Measurements from ENCODE around the gene C12orf60. TPM values are rescaled to one million over a fixed set of nuclear protein-coding genes. Genes with fewer than 3 reads are reported as not detected.
A peak's percentile ranks its signal among the peaks of the same experiment; 100 is the strongest.

Gene C12orf60
- total and polyA plus RNA-seq, 2 of the 8 experiments (the other 6 are each of a cell fraction or from before 2014, with no cell fraction given) = 1.2 to 1.5 TPM

DNA sequence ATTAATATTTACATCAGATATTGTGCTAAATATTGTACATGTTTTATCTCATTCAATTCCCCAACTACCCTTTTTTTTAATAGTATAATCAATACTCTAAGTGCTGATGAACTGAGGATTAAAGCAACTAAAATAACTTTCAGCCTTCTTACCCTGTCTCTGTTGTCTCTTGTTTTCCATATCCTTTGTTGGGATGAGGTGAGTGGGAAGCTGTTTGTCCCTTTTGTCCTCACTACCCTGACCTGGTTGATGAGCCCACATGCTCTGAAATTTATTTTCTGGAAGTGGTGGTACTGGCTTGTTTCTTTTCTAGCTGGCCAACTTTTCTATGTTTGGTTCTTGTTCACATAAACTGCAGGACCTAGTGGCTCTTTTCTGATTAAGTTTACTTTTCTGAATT, 49.4 kb downstream of the C12orf60 start:
- no peaks in the 10 kb centered on the region for H3K36me3 ChIP-seq (ENCODE audit: control insufficient read depth in 2 of 4, insufficient read depth in 4 of 4, low read length in 3 of 4)
- peak overlapping the region; percentile 60; the same call in 1 of the 2 replicates for H2AFZ ChIP-seq (ENCODE audit: low read length)
- no peaks in the 10 kb centered on the region for H3K9me3 ChIP-seq (ENCODE audit: insufficient read depth in 2 of 2, low read depth in 1 of 2, low read length in 1 of 2)
- H2BK20ac ChIP-seq (ENCODE audit: low read length) = no peak overlapping the region
- H3K23me2 ChIP-seq (ENCODE audit: low read depth, low read length) = no peaks in the 10 kb centered on the region
- no peaks in the 10 kb centered on the region for H3K27me3 ChIP-seq (replicated peaks in 1 of 4; ENCODE audit: control insufficient read depth in 3 of 4, extremely low read depth in 1 of 4, insufficient read depth in 3 of 4, low read length in 3 of 4)
- FAIRE-seq (no peak), DNase-seq (ENCODE audit: low read depth in 1 of 2, low spot score in 2 of 2) (no peak)
- H3K79me1 ChIP-seq (ENCODE audit: low read depth, low read length) = no peaks in the 10 kb centered on the region
- TF ChIP-seq RXRA (IDR thresholded peaks at IDR 0.05; ENCODE audit: insufficient read depth, low read depth, low read length) (no peak), SRF (IDR thresholded peaks at IDR 0.05; ENCODE audit: low read depth, low read length) (no peak), BRCA1 (IDR thresholded peaks at IDR 0.05; ENCODE audit: low read depth, low read length) (no peak), NANOG (IDR thresholded peaks at IDR 0.05; ENCODE audit: insufficient read depth, low read depth, low read length, poor library complexity, severe bottlenecking) (no peak), TAF7 (optimal IDR thresholded peaks at IDR 0.05; ENCODE audit: borderline replicate concordance, low read depth, low read length) (no peak), JUND (IDR thresholded peaks at IDR 0.05; ENCODE audit: low read length) (no peak), TCF12 (IDR thresholded peaks at IDR 0.05; ENCODE audit: low read depth, low read length) (no peak), KDM1A (IDR thresholded peaks at IDR 0.05; ENCODE audit: borderline replicate concordance, low read length) (no peak), HDAC2 (IDR thresholded peaks at IDR 0.05; ENCODE audit: borderline replicate concordance in 1 of 2, low read depth in 2 of 2, low read length in 2 of 2) (no peak), CREB1 (IDR thresholded peaks at IDR 0.05) (no peak), BCL11A (IDR thresholded peaks at IDR 0.05; ENCODE audit: low read depth in 2 of 2, low read length in 2 of 2) (no peak), KDM4A (IDR thresholded peaks at IDR 0.05; ENCODE audit: low read depth, low read length, severe bottlenecking) (no peak), GTF2F1 (IDR thresholded peaks at IDR 0.05; ENCODE audit: borderline replicate concordance, low read depth, low read length) (no peak), POU5F1 (IDR thresholded peaks at IDR 0.05; ENCODE audit: low read depth, low read length) (no peak)
- TF ChIP-seq, protein P1, sequence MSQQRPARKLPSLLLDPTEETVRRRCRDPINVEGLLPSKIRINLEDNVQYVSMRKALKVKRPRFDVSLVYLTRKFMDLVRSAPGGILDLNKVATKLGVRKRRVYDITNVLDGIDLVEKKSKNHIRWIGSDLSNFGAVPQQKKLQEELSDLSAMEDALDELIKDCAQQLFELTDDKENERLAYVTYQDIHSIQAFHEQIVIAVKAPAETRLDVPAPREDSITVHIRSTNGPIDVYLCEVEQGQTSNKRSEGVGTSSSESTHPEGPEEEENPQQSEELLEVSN (IDR thresholded peaks at IDR 0.05) = no peak
- H3K14ac ChIP-seq (ENCODE audit: insufficient read length) = no peak overlapping the region
- H3K56ac ChIP-seq (replicated peaks; ENCODE audit: insufficient read length, low read depth, low read length) = no peak overlapping the region
- peaks cover 0 to 6% (median 0%) of the 10 kb centered on the region in 4 experiments; a peak in 2 of 7 replicates for H3K4me1 ChIP-seq (replicated peaks in 1 of 4; ENCODE audit: control insufficient read depth in 3 of 4, insufficient read depth in 4 of 4, low read length in 3 of 4)
- H4K20me1 ChIP-seq (replicated peaks in 1 of 2; ENCODE audit: control insufficient read depth in 1 of 2, insufficient read depth in 2 of 2, low read length in 2 of 2) = no peaks in the 10 kb centered on the region
- H3K4ac ChIP-seq (replicated peaks; ENCODE audit: insufficient read length, low read depth, low read length) = no peak overlapping the region
- CTCF ChIA-PET (ENCODE audit: partially characterized antibody) = interaction anchor here (0.8 to 1.2 kb wide), 3 partner anchors 41 to 142 kb away, joined by 4 to 8 read pairs (median 5); no protein-coding TSS in a partner anchor
- no peak overlapping the region for H2BK12ac ChIP-seq (ENCODE audit: low read depth, low read length)
- H3K4me2 ChIP-seq (ENCODE audit: insufficient read depth in 1 of 2, low read depth in 2 of 2, low read length in 2 of 2) = no peak overlapping the region; a peak in 1 of 4 replicates
- POLR2A ChIA-PET (ENCODE audit: partially characterized antibody) = no interaction called here
- no peak overlapping the region for H4K8ac ChIP-seq (ENCODE audit: extremely low read depth, insufficient read depth, low read length)
- H3K9ac ChIP-seq (replicated peaks in 1 of 4; ENCODE audit: extremely low read depth in 1 of 4, low read depth in 3 of 4, low read length in 3 of 4) = no peak overlapping the region
- H3K18ac ChIP-seq (ENCODE audit: extremely low read depth, low read length) = no peak overlapping the region
- H3K23ac ChIP-seq (ENCODE audit: insufficient read length) = no peak overlapping the region
- no peak overlapping the region for H3K4me3 ChIP-seq (ENCODE audit: extremely low read depth in 1 of 4, insufficient read depth in 2 of 4, low read depth in 3 of 4, low read length in 4 of 4)
- no peaks in the 10 kb centered on the region for H3K79me2 ChIP-seq (ENCODE audit: control insufficient read depth in 1 of 2, insufficient read depth in 2 of 2, low read length in 2 of 2)
- H4K5ac ChIP-seq (ENCODE audit: insufficient read length, low read depth, low read length) = no peak overlapping the region
- no peak overlapping the region for H2BK15ac ChIP-seq (ENCODE audit: low read length)
- H4K91ac ChIP-seq (replicated peaks; ENCODE audit: insufficient read length, low read length) = no peak overlapping the region
- H2BK5ac ChIP-seq (ENCODE audit: low read depth, low read length) = no peak overlapping the region
- H3K27ac ChIP-seq (ENCODE audit: low read depth, low read length) = no peak overlapping the region
- H2AK5ac ChIP-seq (ENCODE audit: low read depth, low read length) = no peak overlapping the region
- H2BK120ac ChIP-seq (replicated peaks; ENCODE audit: low read depth, low read length) = no peak overlapping the region

All from H1 (cell line).